OCI-LY1 (cell line): ENCODE measurements around the gene DSE.
A peak's percentile ranks its signal among the peaks of the same experiment; 100 is the strongest.

Experiments used
- H2AFZ ChIP-seq: fragments of 200-600 bp; sonication (generic), shearing (Covaris generic); 2 replicates; pipeline ENCODE4 v1.6.0; 2014; ENCODE audit warnings: antibody characterized with exemption, mild to moderate bottlenecking, low read length
- H3F3A ChIP-seq: fragments of 200-600 bp; sonication (generic), shearing (Covaris generic); 2 replicates; pipeline ENCODE4 v1.6.0; 2014; ENCODE audit warnings: mild to moderate bottlenecking, antibody characterized with exemption, low read length, moderate library complexity; ENCODE audit not compliant: insufficient read depth
- H3K27ac ChIP-seq: fragments of 200-600 bp; sonication (generic); 2 replicates; pipeline ENCODE4 v1.5.1; 2014; ENCODE audit warnings: low read length, mixed run types, mild to moderate bottlenecking, low read depth; ENCODE audit not compliant: poor library complexity, severe bottlenecking
- H3K27me3 ChIP-seq: fragments of 200-600 bp; sonication (generic); 2 replicates; pipeline ENCODE4 v1.6.0; 2014; ENCODE audit warnings: antibody characterized with exemption, mild to moderate bottlenecking, low read length, moderate library complexity; ENCODE audit not compliant: insufficient read depth
- H3K36me3 ChIP-seq: fragments of 200-600 bp; sonication (generic); 2 replicates; pipeline ENCODE4 v1.6.1; 2014; ENCODE audit warnings: mild to moderate bottlenecking, antibody characterized with exemption, low read length, moderate library complexity, mixed read lengths; ENCODE audit not compliant: insufficient read depth
- H3K4me1 ChIP-seq: fragments of 200-600 bp; sonication (generic); 2 replicates; pipeline ENCODE4 v1.5.1; 2014; ENCODE audit warnings: mild to moderate bottlenecking, low read length, moderate library complexity; ENCODE audit not compliant: insufficient read depth, severe bottlenecking
- H3K4me2 ChIP-seq: fragments of 200-600 bp; sonication (generic), shearing (Covaris generic); 2 replicates; pipeline ENCODE4 v1.6.1; 2014; ENCODE audit warnings: low read length
- H3K4me3 ChIP-seq: fragments of 200-600 bp; sonication (generic); 2 replicates; pipeline ENCODE4 v1.5.1; 2014; ENCODE audit warnings: low read length, low read depth, mild to moderate bottlenecking, mixed read lengths; ENCODE audit not compliant: poor library complexity, severe bottlenecking
- H3K79me2 ChIP-seq: fragments of 200-600 bp; shearing (Covaris generic); 2 replicates; pipeline ENCODE4 v1.6.1; 2016; ENCODE audit warnings: mixed run types, low read length, mixed read lengths; ENCODE audit not compliant: insufficient read depth
- H3K9ac ChIP-seq: fragments of 200-600 bp; sonication (generic), shearing (Covaris generic); 2 replicates; pipeline ENCODE4 v1.6.1; 2014; ENCODE audit warnings: mild to moderate bottlenecking, low read length, mixed read lengths
- H3K9me2 ChIP-seq: fragments of 200-600 bp; sonication (generic), shearing (Covaris generic); 2 replicates; pipeline ENCODE4 v1.6.1; 2014; ENCODE audit warnings: low read depth, mild to moderate bottlenecking, low read length, mixed read lengths
- H3K9me3 ChIP-seq: fragments of 200-600 bp; shearing (Covaris generic); 2 replicates; pipeline ENCODE4 v1.6.1; 2014; ENCODE audit warnings: low read length, mixed read lengths
- H4K20me1 ChIP-seq: fragments of 200-600 bp; sonication (generic), shearing (Covaris generic); 2 replicates; pipeline ENCODE4 v1.6.0; 2016; ENCODE audit warnings: mild to moderate bottlenecking, low read length; ENCODE audit not compliant: insufficient read depth
- CTCF ChIP-seq: fragments of 200-600 bp; sonication (generic), shearing (Covaris generic); IDR thresholded peaks from 2 replicates; pipeline ENCODE4 v1.5.1; 2017; ENCODE audit warnings: mild to moderate bottlenecking, antibody characterized with exemption, low read length, moderate library complexity, mixed read lengths
- EZH2 ChIP-seq: fragments of 200-600 bp; sonication (generic), shearing (Covaris generic); IDR thresholded peaks from 2 replicates; pipeline ENCODE4 v1.8.0; 2017; ENCODE audit warnings: borderline replicate concordance, mixed run types, mild to moderate bottlenecking, antibody characterized with exemption, low read length, moderate library complexity, mixed read lengths

The DSE gene

GRCh38 chr6:116369540-116369939, 1.2 kb upstream of the DSE start:
- Histone ChIP-seq H3K4me1 (peaks cover 12% of the 10 kb centered on the region), H3K4me3 (no peak overlapping the region), H2AFZ (no peak overlapping the region), H3K9me3 (no peaks in the 10 kb centered on the region), H3K9me2 (no peaks in the 10 kb centered on the region), H3K27ac (no peak overlapping the region), H4K20me1 (no peaks in the 10 kb centered on the region), H3F3A (no peaks in the 10 kb centered on the region), H3K4me2 (no peak overlapping the region), H3K79me2 (no peaks in the 10 kb centered on the region), H3K9ac (no peak overlapping the region), H3K36me3 (no peaks in the 10 kb centered on the region), H3K27me3 (no peaks in the 10 kb centered on the region)
- TF ChIP-seq EZH2 (no peak), CTCF (no peak)

- TF ChIP-seq EZH2 = no peak
- no peak for TF ChIP-seq CTCF
- no peaks in the 10 kb centered on the region for H4K20me1 ChIP-seq
- no peaks in the 10 kb centered on the region for H3K9me3 ChIP-seq
- H3K9ac ChIP-seq = no peak overlapping the region
- no peaks in the 10 kb centered on the region for H3F3A ChIP-seq
- H3K27me3 ChIP-seq = no peaks in the 10 kb centered on the region
- no peaks in the 10 kb centered on the region for H3K9me2 ChIP-seq
- peak overlapping the region; percentile 50 for H3K4me3 ChIP-seq
- H3K4me1 ChIP-seq = peaks cover 12% of the 10 kb centered on the region
- H3K27ac ChIP-seq = no peak overlapping the region
- peak overlapping the region; percentile 57; the same call in 1 of the 2 replicates for H3K4me2 ChIP-seq
- H3K36me3 ChIP-seq = no peaks in the 10 kb centered on the region
- H3K79me2 ChIP-seq = no peaks in the 10 kb centered on the region
- no peak overlapping the region for H2AFZ ChIP-seq
Measured at GRCh38 chr6:116369964-116370759, 585 bp upstream of the DSE start.

- no peaks in the 10 kb centered on the region for H3K79me2 ChIP-seq
- no peak overlapping the region for H3K27ac ChIP-seq
- H2AFZ ChIP-seq = no peak overlapping the region
- H3K4me1 ChIP-seq = peaks cover 12% of the 10 kb centered on the region
- TF ChIP-seq EZH2 (no peak), CTCF (no peak)
- H4K20me1 ChIP-seq = no peaks in the 10 kb centered on the region
- no peak overlapping the region for H3K9ac ChIP-seq
- no peaks in the 10 kb centered on the region for H3K9me3 ChIP-seq
- H3K36me3 ChIP-seq = no peaks in the 10 kb centered on the region
- H3K4me2 ChIP-seq = peak overlapping the region; percentile 57; the same call in 1 of the 2 replicates
- H3K4me3 ChIP-seq = peak overlapping the region; percentile 50
- no peaks in the 10 kb centered on the region for H3K9me2 ChIP-seq
- no peaks in the 10 kb centered on the region for H3F3A ChIP-seq
- H3K27me3 ChIP-seq = no peaks in the 10 kb centered on the region
Measured at GRCh38 chr6:116371120-116371917, 572 bp downstream of the DSE start.
